K562 (cell line): Measurements from ENCODE around the gene NYAP2. TPM values are rescaled to one million over a fixed set of nuclear protein-coding genes. Genes with fewer than 3 reads are reported as not detected.

Experiments used
- ATAC-seq: fragments of 200-7000 bp; cut with Tn5 transposase; 3 replicates; pipeline ENCODE4 v1.9.1; 2020; ENCODE audit warnings: moderate library complexity
- BruUV-seq: library from RNA; stranded (reverse); fragments of 400-500 nt; replicated peaks from 2 replicates; lab custom pipeline; 2021; lab: Mats Ljungman, UMichigan
- CTCF ChIA-PET: fragments of 300-600 bp; formaldehyde crosslinking; extraction: SDS; loops from one replicate; lab custom pipeline; 2021; ENCODE audit warnings: low intra/inter-chr PET ratio; lab: Yijun Ruan, JAX
- POLR2A ChIA-PET: fragments of 300-600, 350-650 bp; sonication (Branson Sonifier 250); formaldehyde crosslinking; extraction: SDS; loops from one replicate; lab custom pipeline; 2021; ENCODE audit warnings: antibody characterized with exemption, inconsistent platforms; lab: Yijun Ruan, JAX
- DNase-seq, 4 experiments: peaks; one replicate each; pipeline versions ENCODE4 v3.0.0 to v3.0.0-alpha.2; 2011 to 2018; ENCODE audit warnings: low spot score in 3 of 4, mixed read lengths in 3 of 4; ENCODE audit errors: extremely low read depth in 1 of 4
- FAIRE-seq: peaks from 2 replicates; lab custom pipeline; 2011; peaks lifted over from hg19 to GRCh38; lab: Jason Lieb, UNC
- H2AFZ ChIP-seq: 2 replicates; pipeline ENCODE4 v1.6.0; 2011; ENCODE audit warnings: low read depth, low read length, control low read depth, inconsistent platforms
- H3K27ac ChIP-seq: fragments of 200-600 bp; 3 replicates; pipeline ENCODE4 v1.8.0; 2011; ENCODE audit warnings: low read depth, mild to moderate bottlenecking, control low read depth, inconsistent platforms, low read length, moderate library complexity, mixed read lengths; ENCODE audit errors: extremely low read depth
- H3K27me3 ChIP-seq, 2 experiments: fragments of 300-600 bp in 1 of 2; 2 replicates in 1 of 2; 3 replicates in 1 of 2; pipeline versions ENCODE4 v1.6.0 to v1.8.0; 2011; ENCODE audit warnings: inconsistent platforms in 2 of 2, low read length in 2 of 2, mild to moderate bottlenecking in 1 of 2, mixed read lengths in 1 of 2, moderate library complexity in 1 of 2; ENCODE audit not compliant: control insufficient read depth in 2 of 2, insufficient read depth in 2 of 2
- H3K36me3 ChIP-seq: fragments of 300-600 bp; 3 replicates; pipeline ENCODE4 v1.8.0; 2011; ENCODE audit warnings: mild to moderate bottlenecking, low read length, inconsistent platforms; ENCODE audit not compliant: control insufficient read depth, insufficient read depth
- H3K4me1 ChIP-seq, 2 experiments: fragments of 200-600 bp in 1 of 2; replicated peaks in 1 of 2; 2 replicates in 1 of 2; 3 replicates in 1 of 2; pipeline versions ENCODE4 v1.5.1 to v1.8.0; 2011; ENCODE audit warnings: inconsistent platforms in 2 of 2, low read length in 2 of 2, mild to moderate bottlenecking in 1 of 2, mixed read lengths in 1 of 2, moderate library complexity in 1 of 2; ENCODE audit not compliant: control insufficient read depth in 2 of 2, insufficient read depth in 2 of 2
- H3K4me2 ChIP-seq: 2 replicates; pipeline ENCODE4 v1.6.1; 2011; ENCODE audit warnings: low read length, control low read depth, inconsistent platforms, mixed read lengths; ENCODE audit not compliant: insufficient read depth
- H3K4me3 ChIP-seq: fragments of 200-600 bp; sonication (generic), shearing (Covaris generic); 2 replicates; pipeline ENCODE4 v1.5.1; 2016; ENCODE audit warnings: control low read depth, inconsistent platforms
- H3K79me2 ChIP-seq: fragments of 200-600 bp; 3 replicates; pipeline ENCODE4 v1.8.0; 2011; ENCODE audit warnings: low read length, inconsistent platforms; ENCODE audit not compliant: control insufficient read depth, insufficient read depth
- H3K9ac ChIP-seq, 2 experiments: 2 replicates each; pipeline versions ENCODE4 v1.6.0 to v1.6.1; 2011; ENCODE audit warnings: low read depth in 2 of 2, low read length in 2 of 2, control low read depth in 1 of 2, inconsistent platforms in 1 of 2, mild to moderate bottlenecking in 1 of 2, mixed read lengths in 1 of 2; ENCODE audit not compliant: insufficient read depth in 1 of 2
- H3K9me1 ChIP-seq: one replicate; pipeline ENCODE4 v1.6.0; 2011; ENCODE audit warnings: inconsistent platforms, mild to moderate bottlenecking, low read length, moderate library complexity; ENCODE audit not compliant: control insufficient read depth, insufficient read depth
- H3K9me3 ChIP-seq: replicated peaks from 2 replicates; pipeline ENCODE4 v1.5.1; 2011; ENCODE audit warnings: low read depth, low read length, inconsistent platforms; ENCODE audit not compliant: control insufficient read depth, insufficient read depth
- H4K20me1 ChIP-seq: replicated peaks from 2 replicates; pipeline ENCODE4 v1.6.1; 2011; ENCODE audit warnings: low read length, inconsistent platforms, mixed read lengths; ENCODE audit not compliant: control insufficient read depth, insufficient read depth
- BRF1 ChIP-seq: IDR thresholded peaks from 3 replicates; pipeline ENCODE4 v1.6.1; 2011; ENCODE audit warnings: borderline replicate concordance, mild to moderate bottlenecking; ENCODE audit not compliant: insufficient read length; ENCODE audit errors: extremely low read depth
- EZH2 ChIP-seq: IDR thresholded peaks from 2 replicates; pipeline ENCODE4 v1.6.1; 2012; ENCODE audit warnings: low read depth, mild to moderate bottlenecking, inconsistent platforms, low read length, borderline replicate concordance
- HDGF ChIP-seq: fragments of 450-650 bp; IDR thresholded peaks from 2 replicates; pipeline ENCODE4 v1.6.1; 2016
- MEIS2 ChIP-seq: fragments of 450-650 bp; IDR thresholded peaks from 2 replicates; pipeline ENCODE4 v1.6.1; 2014; ENCODE audit warnings: mild to moderate bottlenecking; ENCODE audit not compliant: partially characterized antibody
- PPARD ChIP-seq: fragments of 250-450 bp; sonication (Bioruptor Pico); IDR thresholded peaks from 2 replicates; pipeline ENCODE4 v1.8.0; 2022; ENCODE audit warnings: inconsistent platforms, mild to moderate bottlenecking, moderate library complexity
- SMC3 ChIP-seq: conservative IDR thresholded peaks from 2 replicates; pipeline ENCODE4 v1.6.1; 2011; ENCODE audit warnings: low read depth, low read length, improper control_type of control experiment; ENCODE audit not compliant: insufficient read depth
- WGBS: fragments of 100-300 bp; shearing (Covaris generic); methylation state at CpG from one replicate; pipeline ENCODE4 v1.1.6; 2016; ENCODE audit warnings: low coverage, mixed read lengths; ENCODE audit not compliant: insufficient coverage; ENCODE audit errors: missing lambda C conversion rate; 5-methylcytosine and 5-hydroxymethylcytosine counted together
- in situ Hi-C: fragments of 300-500 bp; cut with MboI; formaldehyde crosslinking; loops from 4 replicates; pipeline ENCODE4 v1.15.0; 2018; ENCODE audit warnings: inconsistent platforms, mixed read lengths
- intact Hi-C: fragments of 100-400 bp; cut with micrococcal nuclease; formaldehyde crosslinking; loops from 2 replicates; pipeline ENCODE4 v1.14.2; 2022
- polyA plus RNA-seq, 8 experiments: library from polyadenylated mRNA; depleted of rRNA in 4 of 8; stranded (reverse) in 5 of 8; unstranded in 3 of 8; fragments of >200 nt; fragmentation: Nextera tagmentation in 2 of 8; fragmentation: Illumina TruSeq in 1 of 8; extraction: Ambion mirVana in 2 of 8; extraction: Trizol in 1 of 8; gene quantifications; 2 replicates each; pipeline versions ENCODE4 v1.2.1 to v1.2.3, GENCODE V29; 2011 to 2014; ENCODE audit warnings: inconsistent platforms in 1 of 8, missing spikeins in 1 of 8
- total RNA-seq, 7 experiments: library from RNA; depleted of rRNA in 6 of 7; stranded (reverse); fragments of >200 nt in 6 of 7; fragmentation: Illumina TruSeq in 2 of 7; extraction: Trizol in 2 of 7; gene quantifications; 2 replicates each; pipeline versions ENCODE4 v1.2.1 to v1.2.3, GENCODE V29; 2011 to 2021; ENCODE audit warnings: low replicate concordance in 1 of 7
- TF ChIP-seq, protein P1 (sequence below): fragments of 450-650 bp; IDR thresholded peaks from 2 replicates; pipeline ENCODE4 v1.6.1; 2016; ENCODE audit warnings: low read depth, mild to moderate bottlenecking, moderate library complexity

NYAP2 gene
- total and polyA plus RNA-seq, 9 of the 15 experiments (the other 6 are each of a cell fraction or from before 2014, with no cell fraction given) = 0.03 to 0.04 (median 0.04) TPM; not detected in 3

DNA sequence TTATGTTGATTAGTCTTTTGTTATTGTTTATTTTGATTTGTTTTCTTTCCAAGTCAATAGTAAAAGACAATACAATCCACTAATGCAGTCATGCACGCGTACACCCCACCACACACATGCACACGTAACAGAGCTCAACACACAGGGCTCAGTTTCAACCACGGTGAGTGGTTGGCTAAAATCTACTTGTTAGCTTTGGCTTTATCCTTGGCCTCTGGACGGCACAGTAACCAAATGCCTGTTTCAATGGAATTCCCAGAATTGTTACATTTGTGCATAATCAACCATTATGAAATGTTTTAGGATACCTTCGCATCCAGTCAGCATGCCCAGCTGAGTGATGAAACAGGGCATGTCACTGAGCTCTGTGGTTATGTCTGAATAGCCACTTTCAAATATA lies 53.2 kb downstream of the NYAP2 start:
- H3K9ac ChIP-seq = no peak overlapping the region
- H3K4me2 ChIP-seq = no peak overlapping the region
- H3K9me3 ChIP-seq = no peaks in the 10 kb centered on the region
- no peak overlapping the region for H2AFZ ChIP-seq
- no peaks in the 10 kb centered on the region for H3K4me1 ChIP-seq
- no peak for ATAC-seq
- intact Hi-C loops (loop anchor here (10.0 kb wide), 1 partner anchor 328 kb away; no protein-coding TSS in a partner anchor), in situ Hi-C loops (no loop called here)
- POLR2A ChIA-PET = interaction anchor here (0.7 kb wide), 1 partner anchor 1412 kb away, joined by 4 read pairs; no protein-coding TSS in a partner anchor
- TF ChIP-seq EZH2 = no peak
- TF ChIP-seq, protein P1, sequence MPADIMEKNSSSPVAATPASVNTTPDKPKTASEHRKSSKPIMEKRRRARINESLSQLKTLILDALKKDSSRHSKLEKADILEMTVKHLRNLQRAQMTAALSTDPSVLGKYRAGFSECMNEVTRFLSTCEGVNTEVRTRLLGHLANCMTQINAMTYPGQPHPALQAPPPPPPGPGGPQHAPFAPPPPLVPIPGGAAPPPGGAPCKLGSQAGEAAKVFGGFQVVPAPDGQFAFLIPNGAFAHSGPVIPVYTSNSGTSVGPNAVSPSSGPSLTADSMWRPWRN = no peak
- TF ChIP-seq PPARD = no peak
- no peak for TF ChIP-seq HDGF
- no peak for TF ChIP-seq SMC3
- no peak for TF ChIP-seq MEIS2
- TF ChIP-seq BRF1 = no peak
- TF ChIP-seq, all 486 proteins: peak for 0
- Histone ChIP-seq H4K20me1 (no peaks in the 10 kb centered on the region), H3K27me3 (no peaks in the 10 kb centered on the region), H3K27ac (no peak overlapping the region), H3K9me1 (no peaks in the 10 kb centered on the region), H3K4me3 (no peak overlapping the region), H3K36me3 (no peaks in the 10 kb centered on the region), H3K79me2 (no peaks in the 10 kb centered on the region)
- BruUV-seq = no TSS peak
- 7% methylated on average over 6 of the region's 6 CpGs for WGBS
- DNase-seq (no peak), FAIRE-seq (no peak)
- CTCF ChIA-PET = no interaction called here
